K562 (cell line): ENCODE data around the gene NXN. TPM values are rescaled to one million over a fixed set of nuclear protein-coding genes. Genes with fewer than 3 reads are reported as not detected.

Experiments
- CAMTA2 ChIP-seq: fragments of 250-450 bp; sonication (Bioruptor Pico); conservative IDR thresholded peaks from 2 replicates; pipeline ENCODE4 v1.5.1; 2022
- CBFB ChIP-seq: sonication (generic); formaldehyde crosslinking; IDR thresholded peaks from 2 replicates; pipeline ENCODE4 v1.4.0; 2020; ENCODE audit warnings: mild to moderate bottlenecking, missing genetic modification reagents
- CHD1 ChIP-seq: fragments of 200-600 bp; sonication (generic); IDR thresholded peaks from one replicate; pipeline ENCODE4 v1.6.1; 2012; ENCODE audit warnings: mild to moderate bottlenecking, moderate library complexity, low read length, inconsistent platforms
- CHD2 ChIP-seq: IDR thresholded peaks from 2 replicates; pipeline ENCODE4 v1.6.1; 2011; ENCODE audit warnings: low read depth, low read length
- CREM ChIP-seq: IDR thresholded peaks from 2 replicates; pipeline ENCODE4 v1.6.1; 2014; ENCODE audit warnings: antibody characterized with exemption, low read depth
- ERF ChIP-seq: fragments of 450-650 bp; formaldehyde crosslinking; IDR thresholded peaks from 2 replicates; pipeline ENCODE4 v1.4.0; 2020; ENCODE audit warnings: mild to moderate bottlenecking, mixed read lengths
- EWSR1 ChIP-seq: fragments of 450-650 bp; IDR thresholded peaks from 2 replicates; pipeline ENCODE4 v1.6.1; 2018; ENCODE audit warnings: borderline replicate concordance, mild to moderate bottlenecking, low read depth, moderate library complexity; ENCODE audit not compliant: partially characterized antibody
- GATA2 ChIP-seq: sonication (generic); formaldehyde crosslinking; IDR thresholded peaks from 2 replicates; pipeline ENCODE4 v1.4.0; 2020; ENCODE audit warnings: mild to moderate bottlenecking, missing genetic modification reagents
- HNRNPLL ChIP-seq: fragments of 200-400 bp; formaldehyde crosslinking; IDR thresholded peaks from 2 replicates; pipeline ENCODE4 v1.6.1; 2017; ENCODE audit warnings: low read length, low read depth, mild to moderate bottlenecking; ENCODE audit not compliant: poor library complexity, severe bottlenecking
- KAT7 ChIP-seq: sonication (generic); formaldehyde crosslinking; IDR thresholded peaks from 2 replicates; pipeline ENCODE4 v1.8.0; 2022; ENCODE audit warnings: missing genetic modification reagents, mild to moderate bottlenecking, borderline replicate concordance
- KLF10 ChIP-seq: fragments of 250-450 bp; sonication (Bioruptor Pico); IDR thresholded peaks from 2 replicates; pipeline ENCODE4 v1.6.1; 2021; ENCODE audit warnings: matching md5 sums
- MCM7 ChIP-seq, 2 experiments: fragments of 450-650 bp; IDR thresholded peaks; 2 replicates each; pipeline ENCODE4 v1.6.1; 2016 to 2018
- MEIS2 ChIP-seq: fragments of 450-650 bp; IDR thresholded peaks from 2 replicates; pipeline ENCODE4 v1.6.1; 2014; ENCODE audit warnings: mild to moderate bottlenecking; ENCODE audit not compliant: partially characterized antibody
- NCOA2 ChIP-seq, 2 experiments: fragments of 450-650 bp; IDR thresholded peaks; 2 replicates each; pipeline ENCODE4 v1.6.1; 2018; ENCODE audit warnings: mild to moderate bottlenecking in 2 of 2, moderate library complexity in 1 of 2; ENCODE audit not compliant: partially characterized antibody in 2 of 2
- NCOA6 ChIP-seq: fragments of 450-650 bp; IDR thresholded peaks from 2 replicates; pipeline ENCODE4 v1.6.1; 2017; ENCODE audit warnings: mild to moderate bottlenecking
- PCBP1 ChIP-seq: fragments of 200-400 bp; formaldehyde crosslinking; IDR thresholded peaks from 2 replicates; pipeline ENCODE4 v1.6.1; 2018; ENCODE audit warnings: mild to moderate bottlenecking, low read depth, low read length; ENCODE audit not compliant: poor library complexity, severe bottlenecking
- PML ChIP-seq: IDR thresholded peaks from 2 replicates; pipeline ENCODE4 v1.6.1; 2012; ENCODE audit warnings: low read length, inconsistent platforms
- POLR2B ChIP-seq: fragments of 450-650 bp; IDR thresholded peaks from 2 replicates; pipeline ENCODE4 v1.6.1; 2018; ENCODE audit warnings: low read depth; ENCODE audit not compliant: partially characterized antibody
- RBBP5 ChIP-seq: fragments of 200-600 bp; sonication (generic); IDR thresholded peaks from 2 replicates; pipeline ENCODE4 v1.6.1; 2012; ENCODE audit warnings: borderline replicate concordance, mild to moderate bottlenecking, low read length, control low read depth, inconsistent platforms; ENCODE audit not compliant: insufficient read depth, poor library complexity, severe bottlenecking
- SIRT6 ChIP-seq: IDR thresholded peaks from one replicate; pipeline ENCODE4 v1.6.1; 2012; ENCODE audit warnings: low read depth, mild to moderate bottlenecking, control low read depth, inconsistent platforms, low read length, moderate library complexity
- SMAD1 ChIP-seq: fragments of 150-350 bp; IDR thresholded peaks from 2 replicates; pipeline ENCODE4 v1.6.1; 2014; ENCODE audit warnings: low read length, low read depth; ENCODE audit not compliant: partially characterized antibody
- ZFP36 ChIP-seq: fragments of 150-350 bp; IDR thresholded peaks from 2 replicates; pipeline ENCODE4 v1.6.1; 2018; ENCODE audit warnings: low read length, low read depth; ENCODE audit not compliant: partially characterized antibody
- ZNF592 ChIP-seq: fragments of 450-650 bp; IDR thresholded peaks from 2 replicates; pipeline ENCODE4 v1.6.1; 2017; ENCODE audit warnings: antibody characterized with exemption, mild to moderate bottlenecking
- ZNF764 ChIP-seq: fragments of 250-450 bp; sonication (Bioruptor Pico); IDR thresholded peaks from 2 replicates; pipeline ENCODE4 v1.4.0; 2020; ENCODE audit warnings: low read depth, mild to moderate bottlenecking, moderate library complexity
- polyA plus RNA-seq, 8 experiments: library from polyadenylated mRNA; depleted of rRNA in 4 of 8; stranded (reverse) in 5 of 8; unstranded in 3 of 8; fragments of >200 nt; fragmentation: Nextera tagmentation in 2 of 8; fragmentation: Illumina TruSeq in 1 of 8; extraction: Ambion mirVana in 2 of 8; extraction: Trizol in 1 of 8; gene quantifications; 2 replicates each; pipeline versions ENCODE4 v1.2.1 to v1.2.3, GENCODE V29; 2011 to 2014; ENCODE audit warnings: inconsistent platforms in 1 of 8, missing spikeins in 1 of 8
- total RNA-seq, 7 experiments: library from RNA; depleted of rRNA in 6 of 7; stranded (reverse); fragments of >200 nt in 6 of 7; fragmentation: Illumina TruSeq in 2 of 7; extraction: Trizol in 2 of 7; gene quantifications; 2 replicates each; pipeline versions ENCODE4 v1.2.1 to v1.2.3, GENCODE V29; 2011 to 2021; ENCODE audit warnings: low replicate concordance in 1 of 7
- TF ChIP-seq, protein P1 (sequence below): sonication (generic); formaldehyde crosslinking; IDR thresholded peaks from 2 replicates; pipeline ENCODE4 v1.9.0; 2022; ENCODE audit warnings: mild to moderate bottlenecking, missing genetic modification reagents
- TF ChIP-seq, protein P2 (sequence below): fragments of 250-450 bp; sonication (Bioruptor Pico); IDR thresholded peaks from 2 replicates; pipeline ENCODE4 v1.8.0; 2022; ENCODE audit warnings: moderate library complexity, mild to moderate bottlenecking, inconsistent platforms

Gene NXN
- total and polyA plus RNA-seq, 9 of the 15 experiments (the other 6 are each of a cell fraction or from before 2014, with no cell fraction given) = 0.08 to 0.39 (median 0.29) TPM; not detected in 5

GRCh38 chr17:752002-752619 is 227.5 kb downstream of the NXN start, which contains the start of gene GEMIN4 (continued):
- TF ChIP-seq NCOA2 (IDR thresholded peaks at IDR 0.05; ENCODE audit: partially characterized antibody in 2 of 2) (no peak), POLR2B (peak; percentile 55), ZFP36 (no peak), GATA2 (no peak), EWSR1 (no peak), KAT7 (CRISPR knock-in tag) (no peak), CHD2 (peak; percentile 22; the same call in 1 of the 2 replicates), HNRNPLL (no peak), PCBP1 (no peak), SMAD1 (no peak), ZNF592 (peak; percentile 27; the same call in 1 of the 2 replicates), NCOA6 (peak; percentile 42), CREM (peak; percentile 67), MEIS2 (peak; percentile 65), KLF10 (no peak), CHD1 (no peak), CAMTA2 (no peak), RBBP5 (no peak), ERF (CRISPR knock-in tag) (no peak), PML (no peak), CBFB (CRISPR knock-in tag) (no peak), MCM7 (IDR thresholded peaks at IDR 0.05) (no peak), SIRT6 (no peak), ZNF764 (no peak)
- TF ChIP-seq, protein P1, sequence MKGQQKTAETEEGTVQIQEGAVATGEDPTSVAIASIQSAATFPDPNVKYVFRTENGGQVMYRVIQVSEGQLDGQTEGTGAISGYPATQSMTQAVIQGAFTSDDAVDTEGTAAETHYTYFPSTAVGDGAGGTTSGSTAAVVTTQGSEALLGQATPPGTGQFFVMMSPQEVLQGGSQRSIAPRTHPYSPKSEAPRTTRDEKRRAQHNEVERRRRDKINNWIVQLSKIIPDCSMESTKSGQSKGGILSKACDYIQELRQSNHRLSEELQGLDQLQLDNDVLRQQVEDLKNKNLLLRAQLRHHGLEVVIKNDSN (CRISPR knock-in tag) = no peak
- TF ChIP-seq, protein P2, sequence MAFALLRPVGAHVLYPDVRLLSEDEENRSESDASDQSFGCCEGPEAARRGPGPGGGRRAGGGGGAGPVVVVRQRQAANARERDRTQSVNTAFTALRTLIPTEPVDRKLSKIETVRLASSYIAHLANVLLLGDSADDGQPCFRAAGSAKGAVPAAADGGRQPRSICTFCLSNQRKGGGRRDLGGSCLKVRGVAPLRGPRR = no peak
